Measurements from ENCODE around the gene NFATC2. TPM values are rescaled to one million over a fixed set of nuclear protein-coding genes. Genes with fewer than 3 reads are reported as not detected.

The NFATC2 gene
- total and polyA plus RNA-seq, 2 of the 4 experiments (the other 2 are of a cell fraction), result 0.18 to 0.38 TPM

- no peak overlapping the region; the same call in 1 of the 2 replicates for H3K14ac ChIP-seq (replicated peaks; ENCODE audit: low read depth, low read length)
- CTCF ChIA-PET, result no interaction called here
- peaks cover 5% of the 10 kb centered on the region; the same call in 1 of the 2 replicates for H3K9me3 ChIP-seq (ENCODE audit: control insufficient read depth, insufficient read depth, low read length)
- H3K4me3 ChIP-seq (ENCODE audit: insufficient read depth, low read depth, low read length), result no peak overlapping the region
- H2AK9ac ChIP-seq (replicated peaks; ENCODE audit: low read depth, low read length, poor library complexity), result no peak overlapping the region
- H3K4me2 ChIP-seq (ENCODE audit: low read depth, low read length), result no peak overlapping the region
- no peaks in the 10 kb centered on the region for H3K36me3 ChIP-seq (ENCODE audit: control insufficient read depth, insufficient read depth, low read length)
- no peak for ATAC-seq (ENCODE audit: low read depth)
- no peaks in the 10 kb centered on the region for H3K27me3 ChIP-seq (ENCODE audit: control insufficient read depth, insufficient read depth, low read length)
- H2AFZ ChIP-seq (replicated peaks; ENCODE audit: low read length, poor library complexity), result no peak overlapping the region
- no peak overlapping the region for H2BK20ac ChIP-seq (ENCODE audit: low read depth, low read length)
- H4K5ac ChIP-seq (ENCODE audit: low read depth, low read length), result no peak overlapping the region
- H3K79me1 ChIP-seq (ENCODE audit: low read depth in 1 of 2, low read length in 2 of 2), result peaks cover 0 to 11% of the 10 kb centered on the region in 2 experiments; a peak in 1 of 4 replicates
- peak overlapping the region; percentile 12; the same call in 1 of the 2 replicates for H2BK120ac ChIP-seq (ENCODE audit: low read depth, low read length)
- H3K56ac ChIP-seq (ENCODE audit: extremely low read depth, insufficient read depth, low read length), result no peak overlapping the region
- H3K4ac ChIP-seq (ENCODE audit: low read depth, low read length), result no peak overlapping the region
- no peak for DNase-seq
- H3K23ac ChIP-seq (ENCODE audit: low read depth, low read length), result no peak overlapping the region
- dilution Hi-C loops (cut with HindIII; ENCODE audit: low sequenced_read_pairs, unreplicated experiment) (no loop called here), in situ Hi-C loops (cut with MboI; ENCODE audit: low sequenced_read_pairs) (no loop called here), intact Hi-C loops (cut with micrococcal nuclease) (no loop called here)
- no peak overlapping the region for H3K18ac ChIP-seq (ENCODE audit: low read depth, low read length)
- no peak overlapping the region for H3K27ac ChIP-seq (ENCODE audit: insufficient read depth, low read length)
- peaks cover 14% of the 10 kb centered on the region for H3K4me1 ChIP-seq (ENCODE audit: control insufficient read depth, insufficient read depth, low read length)
- peaks cover 12% of the 10 kb centered on the region for H3K9me1 ChIP-seq (ENCODE audit: insufficient read depth, low read length)
- H4K20me1 ChIP-seq (ENCODE audit: insufficient read depth, low read length), result peaks cover 3% of the 10 kb centered on the region; the same call in 1 of the 2 replicates
- peak overlapping the region; percentile 60; the same call in 1 of the 2 replicates for H2AK5ac ChIP-seq (ENCODE audit: low read depth, low read length)
- POLR2A ChIA-PET (ENCODE audit: unreplicated experiment), result no interaction called here
- WGBS, 2 experiments (ENCODE audit: extremely low coverage in 2 of 2, insufficient read length in 1 of 2), result 43% methylated on average over 1 of the region's 2 CpGs; no CpG with 5 or more reads in 1 of the 2 experiments
- H4K91ac ChIP-seq (ENCODE audit: insufficient read depth, low read depth, low read length), result peak overlapping the region; percentile 6; the same call in 1 of the 2 replicates
- H2BK5ac ChIP-seq (ENCODE audit: low read depth, low read length, poor library complexity, severe bottlenecking), result no peak overlapping the region
- no TSS peak for BruUV-seq (replicated peaks)
- H4K8ac ChIP-seq (ENCODE audit: low read depth in 2 of 2, low read length in 2 of 2), result no peak overlapping the region
- no peak for TF ChIP-seq FOS (IDR thresholded peaks at IDR 0.05; ENCODE audit: low read depth, low read length)
- no peak for TF ChIP-seq MXI1 (IDR thresholded peaks at IDR 0.05; ENCODE audit: borderline replicate concordance, low read depth, low read length)
- TF ChIP-seq MAFK (IDR thresholded peaks at IDR 0.05; ENCODE audit: low read depth, low read length), result no peak
- no peak for TF ChIP-seq CHD1 (IDR thresholded peaks at IDR 0.05; ENCODE audit: low read depth, low read length)
- TF ChIP-seq POLR2A (IDR thresholded peaks at IDR 0.05; ENCODE audit: low read depth, low read length), result 0 out of 2 replicates have a peak, but pooled peaks have one; percentile 0
- 0 out of 3 replicates have a peak overlapping the region, but pooled peaks have one; percentile 26 for H2BK15ac ChIP-seq (ENCODE audit: low read depth, low read length)
- H3K9ac ChIP-seq (ENCODE audit: low read depth, low read length), result no peak overlapping the region
Measured at GRCh38 chr20:51535674-51536073, 6.8 kb downstream of the NFATC2 start.

All from IMR-90 (cell line).